GM19372 (cell line): ENCODE data around the gene KIF21B.
A peak's percentile ranks its signal among the peaks of the same experiment; 100 is the strongest.

Experiments
- ATAC-seq: cut with Tn5 transposase; IDR thresholded peaks from one replicate; pipeline ENCODE4 v1.9.1; 2021; ENCODE audit warnings: mild to moderate bottlenecking, low read depth, moderate library complexity; ENCODE audit not compliant: unreplicated experiment

The KIF21B gene

DNA sequence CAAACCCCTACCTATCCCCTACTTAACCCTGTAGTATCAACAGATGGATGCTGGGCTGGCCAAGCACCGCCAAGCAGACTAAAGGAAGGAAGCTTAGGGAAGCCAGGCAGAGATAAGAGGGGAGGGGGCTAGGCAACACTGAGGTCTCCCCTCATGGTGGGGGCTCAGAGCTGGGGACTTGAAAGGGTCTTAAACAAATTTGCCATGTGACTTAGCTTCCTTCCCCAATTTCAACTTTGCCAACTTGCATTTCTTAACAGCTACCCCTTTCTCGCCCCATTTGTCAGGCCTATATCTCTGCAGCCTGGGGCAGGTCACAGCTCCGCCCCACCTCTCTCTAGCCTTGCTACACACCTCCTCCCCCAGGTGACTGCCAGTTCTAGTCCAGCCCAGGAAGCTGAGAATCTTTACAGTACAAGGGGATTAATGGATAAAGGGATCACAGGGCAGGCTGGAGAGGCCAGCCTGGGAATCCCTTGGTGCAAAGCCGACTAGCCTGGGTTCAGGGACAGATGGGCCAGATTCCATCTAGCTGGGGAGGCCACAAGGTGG is 3.4 kb downstream of the KIF21B start:
- ATAC-seq: no peak

GRCh38 chr1:201019321-201019977 is 4.1 kb downstream of the KIF21B start:
- ATAC-seq: peak; percentile 66

DNA sequence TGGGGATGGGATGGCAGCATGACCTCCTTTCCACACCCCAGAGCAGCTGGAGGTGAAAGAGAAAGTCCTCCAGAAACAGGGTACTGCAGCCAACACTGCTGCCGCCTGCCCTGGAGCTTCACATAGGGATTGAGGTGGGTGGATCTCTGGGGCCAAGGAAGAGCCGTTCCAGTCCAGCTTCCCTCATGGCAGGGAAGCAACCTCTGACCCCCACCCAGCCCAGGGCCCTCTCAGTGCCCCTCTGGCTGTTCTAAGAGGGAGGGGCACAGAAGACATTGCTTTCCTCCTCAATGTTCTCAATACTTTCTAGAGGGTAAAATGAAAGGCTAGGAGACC is 5.7 kb downstream of the KIF21B start:
- ATAC-seq: no peak

- no peak for ATAC-seq
These were observed 6.3 kb downstream of the KIF21B start for GRCh38 chr1:201016943-201017827.

DNA sequence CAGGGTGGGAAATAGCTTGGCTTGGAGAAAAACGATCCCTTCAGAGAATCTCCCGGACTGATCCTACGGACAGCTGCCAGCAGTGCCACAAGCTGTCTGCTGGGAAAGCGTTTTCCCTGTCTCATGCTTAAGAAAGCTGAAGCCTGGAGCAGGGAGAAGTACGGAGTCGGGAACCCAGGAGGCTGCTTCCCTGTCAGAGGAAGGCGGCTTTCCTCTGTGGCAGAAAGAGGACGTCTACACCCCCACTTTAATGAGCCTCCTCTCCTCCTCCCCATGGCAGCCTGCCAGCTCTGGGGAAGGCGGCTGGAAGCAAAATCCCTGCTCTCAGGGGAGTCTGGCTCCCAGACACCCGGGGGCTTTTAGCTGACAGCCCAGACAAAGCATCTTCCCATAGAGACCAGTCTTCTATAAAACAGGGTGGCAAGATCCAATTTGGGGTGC is 7.3 kb downstream of the KIF21B start:
- ATAC-seq: no peak

DNA sequence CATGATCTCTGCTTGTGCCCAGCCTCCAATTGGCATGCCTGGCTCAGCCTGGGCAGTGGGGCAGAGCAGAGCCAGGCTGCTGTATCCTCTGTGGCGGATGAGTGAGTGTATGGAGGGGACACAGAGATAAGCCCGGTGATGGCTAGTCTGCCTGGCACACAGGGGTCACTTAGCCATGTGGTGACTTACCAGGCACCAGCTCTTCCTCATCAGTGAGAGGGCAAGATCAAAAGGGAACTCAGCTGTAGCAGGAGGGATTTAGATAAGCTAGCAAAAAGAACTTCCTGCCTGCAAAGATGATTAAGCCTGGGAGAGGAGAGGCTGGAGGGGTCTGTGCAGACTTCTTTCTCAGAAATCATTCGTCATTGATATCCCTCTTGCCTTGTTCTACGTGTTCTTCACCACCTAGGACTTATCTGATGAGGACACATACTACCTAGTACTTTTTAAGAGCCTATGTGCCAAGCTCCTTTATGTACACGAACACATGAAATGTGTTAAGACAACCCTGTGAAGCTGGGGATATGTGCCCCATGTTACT is 7.9 kb downstream of the KIF21B start:
- no peak for ATAC-seq

DNA sequence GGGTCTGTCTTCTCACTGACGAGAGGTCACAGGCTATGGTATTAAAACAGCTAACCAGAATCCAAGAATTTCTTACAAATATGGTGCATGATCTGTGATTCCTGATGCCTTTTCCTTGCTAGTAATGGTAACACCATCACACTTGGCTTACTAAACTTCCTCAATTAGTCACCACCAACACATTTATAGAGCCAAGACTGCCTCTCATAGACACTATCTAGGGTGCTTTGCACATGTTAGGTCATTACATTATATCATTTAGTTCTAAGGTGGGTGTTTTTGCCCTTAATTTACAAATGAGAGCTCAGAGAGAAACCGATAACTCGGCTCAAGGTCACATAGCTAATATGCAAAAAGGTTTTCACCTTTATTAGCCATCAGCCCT is 8.7 kb downstream of the KIF21B start:
- ATAC-seq: no peak

DNA sequence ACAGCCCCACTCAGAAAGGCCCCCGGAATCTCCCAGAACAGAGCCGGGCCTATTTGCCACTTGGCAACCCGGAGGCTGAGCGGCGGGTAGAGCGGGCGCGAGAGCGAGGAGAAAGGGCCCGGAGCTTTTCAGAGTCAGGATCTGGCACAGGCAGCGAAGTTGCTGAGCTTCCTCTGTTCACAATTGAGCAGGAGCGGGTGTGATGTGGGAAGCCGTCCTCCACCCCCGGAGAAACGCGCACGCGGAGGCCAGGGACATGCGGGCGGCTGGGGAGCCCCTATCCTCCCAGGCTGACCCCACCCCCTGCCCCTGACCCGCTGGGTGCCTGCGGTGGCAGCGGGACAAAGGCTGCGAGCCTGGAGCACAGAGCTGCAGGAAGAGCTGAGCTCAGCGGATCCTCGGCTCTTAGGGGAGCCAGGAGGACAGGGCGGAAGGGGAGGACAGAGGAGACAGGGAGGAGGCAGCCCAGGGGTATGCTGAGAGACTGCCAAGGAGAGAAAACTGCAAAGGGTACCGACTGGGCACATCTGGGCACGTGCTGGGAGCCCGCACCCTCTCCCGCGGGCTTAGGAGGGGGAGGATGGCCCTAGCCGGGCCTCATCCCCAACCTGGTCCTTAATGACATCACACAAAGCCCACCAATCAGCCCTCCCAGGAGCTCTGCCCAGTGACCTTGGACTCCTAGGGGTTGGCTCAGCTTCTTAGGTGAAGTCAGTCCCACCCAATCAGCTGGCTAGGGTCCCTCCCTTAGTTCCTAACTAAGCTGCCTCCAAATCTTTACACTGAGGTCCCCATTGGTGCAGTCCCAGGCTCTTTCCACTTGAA is 9.3 kb downstream of the KIF21B start:
- no peak for ATAC-seq

- no peak for ATAC-seq
These were observed 10.5 kb downstream of the KIF21B start for GRCh38 chr1:201013031-201013485.

GRCh38 chr1:201011616-201012015 is 11.9 kb downstream of the KIF21B start:
- no peak for ATAC-seq

DNA sequence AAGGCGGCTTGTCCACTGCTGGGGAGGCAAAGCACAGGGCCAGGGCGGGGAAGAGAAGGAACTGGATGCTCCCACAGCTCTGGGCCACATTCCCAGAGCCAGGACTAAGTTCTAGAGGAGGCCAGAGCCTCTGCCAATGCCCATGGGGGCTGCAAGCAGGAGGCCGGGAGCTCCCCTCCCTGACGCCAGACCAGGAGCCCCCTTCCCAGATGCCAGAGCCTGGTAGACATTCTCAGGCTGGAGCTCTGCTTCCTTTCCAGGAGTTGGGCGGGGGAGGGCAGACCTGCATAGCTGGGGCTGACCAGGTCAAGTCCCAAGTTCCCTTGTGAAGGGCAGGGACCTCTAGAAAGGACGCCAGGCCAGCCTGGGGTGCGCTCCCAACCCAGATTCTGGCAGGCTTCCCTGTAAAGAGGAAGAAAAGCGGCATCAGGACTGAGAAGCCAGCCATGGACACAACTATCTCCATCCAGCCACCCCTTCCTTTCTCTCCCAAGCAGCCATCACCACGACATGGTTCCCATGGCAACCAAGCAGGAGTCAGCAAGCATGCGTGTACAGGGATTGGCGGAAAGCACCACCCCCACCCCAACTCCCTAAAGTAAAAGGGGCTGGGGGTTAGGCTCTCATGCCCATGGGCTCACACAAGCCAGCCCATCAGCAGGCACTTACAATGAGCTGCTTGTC is 13.4 kb downstream of the KIF21B start:
- ATAC-seq: no peak

- ATAC-seq: no peak
These were observed 14.7 kb downstream of the KIF21B start for GRCh38 chr1:201008666-201009360.

DNA sequence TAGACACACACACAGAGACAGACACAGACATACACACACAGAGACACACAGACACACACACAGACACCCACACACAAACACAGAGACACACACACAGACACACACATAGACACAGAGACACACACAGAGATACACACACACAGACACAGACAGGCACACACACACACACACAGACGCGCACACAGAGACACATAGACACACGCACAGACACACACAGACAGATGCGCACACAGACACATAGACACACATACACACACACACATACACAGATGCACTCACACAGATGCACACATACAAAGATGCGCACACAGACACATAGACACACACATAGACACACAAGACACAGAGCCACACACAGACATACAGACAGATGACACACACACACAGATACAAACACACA is 16.0 kb downstream of the KIF21B start:
- ATAC-seq: no peak

DNA sequence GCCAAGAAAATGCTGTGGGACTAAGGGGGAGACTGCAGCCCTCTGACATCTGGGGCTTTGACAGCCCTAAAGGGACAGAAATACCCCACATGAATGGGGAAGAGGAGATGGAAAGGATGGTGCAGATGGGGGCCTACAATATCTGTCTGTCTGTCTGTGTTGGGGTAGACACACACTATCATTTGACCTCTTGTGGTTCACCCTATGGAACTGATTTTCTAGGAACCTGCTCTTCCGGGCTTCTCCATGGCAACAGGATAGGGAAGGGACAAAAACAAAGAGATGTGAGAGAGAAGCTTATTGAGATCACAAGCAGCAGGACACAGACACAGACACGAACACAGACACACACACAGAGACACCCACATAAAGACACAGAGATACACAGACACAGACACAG is 17.1 kb downstream of the KIF21B start:
- ATAC-seq: no peak

DNA sequence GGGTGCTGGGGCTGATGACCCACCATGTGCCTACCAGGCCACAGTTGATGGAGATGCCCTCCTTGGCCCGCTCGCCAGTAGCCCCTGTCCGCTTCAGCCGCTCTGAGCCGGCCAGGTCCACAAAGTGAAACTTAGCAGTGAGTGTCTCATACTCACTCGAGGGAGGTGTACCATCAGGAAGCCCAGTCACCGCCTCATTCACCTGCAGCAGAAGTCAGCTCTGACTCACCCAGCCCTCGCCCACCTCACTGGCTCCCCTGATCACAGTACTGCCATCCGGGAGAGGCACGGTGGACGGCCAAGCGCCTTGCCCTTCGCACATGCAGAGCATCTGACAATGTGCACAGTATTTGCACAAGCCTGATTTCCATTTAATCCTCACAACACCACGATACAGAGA is 18.8 kb downstream of the KIF21B start:
- no peak for ATAC-seq

- ATAC-seq: no peak
These were observed 19.4 kb downstream of the KIF21B start for GRCh38 chr1:201004154-201004553.

DNA sequence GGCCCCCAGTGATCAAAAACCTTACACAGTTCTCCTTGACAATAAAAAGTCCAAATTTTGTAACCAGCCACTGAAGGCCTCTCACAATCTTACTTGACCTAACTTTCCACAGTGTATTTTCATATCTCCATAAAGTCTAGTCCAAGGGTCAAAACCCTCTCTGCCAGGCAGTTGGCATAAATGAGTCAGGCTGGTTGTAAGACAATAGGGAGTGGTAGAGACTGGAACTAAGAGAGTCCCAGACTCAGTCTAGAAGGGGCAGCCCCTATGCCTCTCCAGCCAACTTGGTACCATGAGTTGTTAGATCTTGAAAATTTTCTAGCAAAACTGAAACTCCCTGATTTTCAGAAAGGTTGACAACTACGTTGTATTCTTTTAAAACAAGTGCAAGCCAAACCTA is 21.0 kb downstream of the KIF21B start:
- ATAC-seq: no peak

DNA sequence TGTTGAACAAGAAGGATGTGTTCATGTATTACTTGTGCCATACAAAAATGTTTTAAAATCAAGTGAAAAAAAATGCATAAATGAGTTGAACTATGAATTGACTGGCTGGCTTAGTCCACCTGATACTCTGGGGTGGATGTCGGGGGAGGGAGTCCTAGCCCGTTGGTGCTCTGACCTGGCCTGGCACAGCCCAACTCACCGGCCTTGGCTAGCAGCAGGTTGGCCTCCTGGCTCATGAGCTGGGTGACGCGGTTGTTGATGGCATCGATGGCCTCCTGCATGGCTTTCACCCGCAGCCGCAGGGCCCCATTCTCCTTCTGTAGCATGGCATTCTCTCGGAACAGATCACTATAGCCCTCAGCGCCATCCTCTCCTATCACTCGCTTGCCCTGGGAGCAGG is 21.6 kb downstream of the KIF21B start:
- no peak for ATAC-seq

DNA sequence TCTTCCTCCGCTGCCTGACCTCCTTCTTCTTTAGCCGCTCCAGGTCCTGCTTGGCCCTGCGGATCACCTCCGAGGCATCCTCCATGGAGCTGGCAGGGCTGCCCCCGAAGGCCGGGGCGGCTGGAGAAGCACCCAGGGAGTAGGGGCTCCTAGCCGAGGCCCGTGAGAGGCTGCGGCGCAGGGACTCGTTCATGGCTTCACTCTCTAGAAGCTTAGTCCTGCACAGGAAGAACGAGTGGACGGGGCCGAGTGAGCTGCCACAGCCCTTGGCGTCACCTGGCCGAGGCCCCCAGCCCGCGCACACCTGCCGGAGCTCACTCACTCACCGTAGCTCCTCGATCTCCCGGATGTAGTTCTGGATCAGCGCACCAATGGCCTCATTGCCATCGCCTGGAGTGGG is 23.1 kb downstream of the KIF21B start:
- no peak for ATAC-seq
